ENCODE data around the gene DDX31.

The DDX31 gene

DNA sequence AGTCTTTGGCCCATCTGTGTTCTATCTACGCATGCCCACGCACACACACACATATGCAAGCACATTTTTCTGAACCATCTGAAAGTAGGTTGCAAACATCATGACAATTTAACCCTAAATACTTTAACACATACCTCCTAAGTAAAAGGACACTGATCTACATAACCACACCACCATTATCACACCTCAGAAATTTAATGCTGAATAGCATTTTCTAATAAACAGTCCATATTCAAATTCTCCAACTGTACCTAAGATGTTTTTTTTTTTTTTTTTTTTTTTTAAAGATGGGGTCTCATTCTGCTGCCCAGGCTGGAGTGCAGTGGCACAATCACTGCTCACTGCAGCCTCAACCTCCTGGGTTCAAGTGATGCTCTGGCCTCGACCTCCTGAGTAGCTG lies 35.5 kb downstream of the DDX31 start:
- H3K9ac ChIP-seq (ENCODE audit: low read depth, low read length): no peak overlapping the region
- H3K4me1 ChIP-seq (ENCODE audit: insufficient read depth, low read length): no peaks in the 10 kb centered on the region
- no peaks in the 10 kb centered on the region for H3K9me3 ChIP-seq (ENCODE audit: insufficient read depth, low read depth, low read length)
- H3K27ac ChIP-seq (ENCODE audit: low read depth, low read length): no peak overlapping the region
- no peaks in the 10 kb centered on the region for H3K27me3 ChIP-seq (ENCODE audit: insufficient read depth, low read length)
- no peak overlapping the region for H3K4me3 ChIP-seq (ENCODE audit: low read length)
- peaks cover 57% of the 10 kb centered on the region for H3K36me3 ChIP-seq (ENCODE audit: insufficient read depth, low read length)
- 93% methylated on average over 3 of the region's 3 CpGs for WGBS

DNA sequence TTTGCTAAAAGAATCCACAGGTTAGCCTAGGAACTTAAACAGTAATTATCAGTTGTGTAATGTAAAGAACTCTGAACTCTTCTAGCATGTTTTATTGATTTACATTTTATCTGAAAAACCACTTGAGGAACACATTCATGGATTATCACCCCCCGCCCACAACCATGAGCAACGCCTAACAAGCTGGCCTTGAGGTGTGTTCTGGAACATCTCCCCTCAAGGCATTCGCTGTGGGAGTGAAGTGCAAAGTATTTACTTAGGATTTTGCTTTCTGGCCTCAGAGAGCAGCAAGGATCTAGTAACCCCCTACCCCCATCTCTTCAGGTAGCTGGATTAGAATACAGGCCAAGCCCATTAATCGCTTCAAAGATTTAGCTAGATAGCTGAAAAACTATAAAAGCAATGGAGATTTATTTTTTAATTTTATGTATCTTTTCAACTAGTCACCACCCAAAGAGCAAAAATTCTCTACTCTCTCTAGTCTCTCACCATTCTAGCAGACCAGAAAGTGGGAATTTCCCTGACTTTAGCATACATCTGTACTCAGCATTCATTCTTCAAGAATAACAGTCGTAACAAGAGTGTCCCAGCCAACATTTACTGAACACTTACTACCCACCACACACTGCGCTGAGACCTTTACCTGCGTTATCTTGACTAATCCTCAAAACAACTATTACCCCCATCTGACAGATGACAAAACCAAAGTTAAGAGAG lies 37.2 kb downstream of the DDX31 start:
- WGBS: 91% methylated on average over 6 of the region's 7 CpGs
- Histone ChIP-seq H3K9ac (ENCODE audit: low read depth, low read length) (no peak overlapping the region), H3K27ac (ENCODE audit: low read depth, low read length) (no peak overlapping the region), H3K4me1 (ENCODE audit: insufficient read depth, low read length) (no peaks in the 10 kb centered on the region), H3K36me3 (ENCODE audit: insufficient read depth, low read length) (peaks cover 58% of the 10 kb centered on the region), H3K27me3 (ENCODE audit: insufficient read depth, low read length) (no peaks in the 10 kb centered on the region), H3K4me3 (ENCODE audit: low read length) (no peak overlapping the region), H3K9me3 (ENCODE audit: insufficient read depth, low read depth, low read length) (no peaks in the 10 kb centered on the region)

DNA sequence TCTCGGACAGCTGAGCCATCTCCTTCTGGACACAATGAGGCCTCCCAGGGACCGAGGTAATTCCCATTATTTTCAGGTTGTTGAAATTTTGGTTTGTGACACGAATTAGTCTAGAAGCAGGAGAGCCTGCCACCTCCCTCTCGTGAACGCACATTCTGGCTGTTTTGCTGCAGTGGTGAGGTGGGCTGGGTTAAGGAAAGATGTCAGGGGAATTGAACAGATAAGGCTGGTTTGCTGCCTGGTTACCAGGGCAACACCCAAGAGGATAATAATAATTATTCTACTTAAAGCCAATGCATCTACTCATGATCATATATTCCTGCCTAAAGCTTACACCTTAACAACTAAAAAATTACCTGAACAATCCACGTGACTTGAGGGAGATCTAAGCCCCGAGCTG lies 38.1 kb downstream of the DDX31 start:
- no peak overlapping the region for H3K27ac ChIP-seq (ENCODE audit: low read depth, low read length)

DNA sequence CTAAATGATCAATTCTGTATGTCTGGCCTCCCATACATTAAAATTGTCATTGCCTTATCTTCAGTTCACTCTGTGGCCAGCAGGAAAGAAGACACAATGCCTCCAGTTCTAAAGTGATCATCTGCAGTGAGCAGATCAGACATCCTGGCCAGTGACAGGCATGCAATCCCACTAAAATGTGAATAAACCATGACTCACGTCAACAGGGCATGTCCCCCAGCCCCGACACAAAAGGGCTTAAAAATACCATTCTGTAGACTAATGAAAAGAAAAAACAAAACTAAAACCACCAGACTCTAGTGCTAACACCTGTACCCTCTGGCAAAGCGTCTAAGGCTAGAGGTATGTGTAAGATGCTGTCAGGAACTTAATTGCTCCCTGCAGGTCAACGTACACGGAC lies 38.5 kb downstream of the DDX31 start:
- WGBS: 95% methylated on average over 5 of the region's 5 CpGs
- H3K27me3 ChIP-seq (ENCODE audit: insufficient read depth, low read length): no peaks in the 10 kb centered on the region
- no peak overlapping the region for H3K9ac ChIP-seq (ENCODE audit: low read depth, low read length)
- H3K9me3 ChIP-seq (ENCODE audit: insufficient read depth, low read depth, low read length): no peaks in the 10 kb centered on the region
- H3K4me3 ChIP-seq (ENCODE audit: low read length): no peak overlapping the region
- peaks cover 57% of the 10 kb centered on the region for H3K36me3 ChIP-seq (ENCODE audit: insufficient read depth, low read length)
- H3K4me1 ChIP-seq (ENCODE audit: insufficient read depth, low read length): no peaks in the 10 kb centered on the region
- H3K27ac ChIP-seq (ENCODE audit: low read depth, low read length): no peak overlapping the region

More for the DNA sequence above, 38.1 kb downstream of the DDX31 start:
- 94% methylated on average over 7 of the region's 7 CpGs for WGBS
- Histone ChIP-seq H3K4me3 (ENCODE audit: low read length) (no peak overlapping the region), H3K27me3 (ENCODE audit: insufficient read depth, low read length) (no peaks in the 10 kb centered on the region), H3K9me3 (ENCODE audit: insufficient read depth, low read depth, low read length) (no peaks in the 10 kb centered on the region), H3K36me3 (ENCODE audit: insufficient read depth, low read length) (peaks cover 57% of the 10 kb centered on the region), H3K9ac (ENCODE audit: low read depth, low read length) (no peak overlapping the region), H3K4me1 (ENCODE audit: insufficient read depth, low read length) (no peaks in the 10 kb centered on the region)

DNA sequence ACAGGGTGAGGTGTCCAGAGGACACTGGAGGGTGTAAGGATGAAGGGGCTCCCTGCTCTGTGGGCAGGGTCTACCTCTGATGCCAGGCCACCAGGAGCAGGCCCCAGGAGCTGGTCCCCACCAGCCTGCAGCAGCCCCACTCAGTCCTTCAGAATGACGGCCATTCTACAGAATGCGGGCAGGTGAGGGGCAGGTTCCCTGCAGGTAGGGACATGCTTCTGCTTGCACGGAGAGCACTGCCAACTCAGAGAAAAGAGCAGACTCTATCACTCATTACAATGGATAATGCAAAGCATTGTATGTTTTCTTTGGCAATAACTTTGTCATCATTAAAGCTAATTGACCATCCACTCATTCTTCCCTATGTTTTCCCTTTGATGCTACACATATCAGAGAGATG lies 39.0 kb downstream of the DDX31 start:
- WGBS: 93% methylated on average over 3 of the region's 3 CpGs

DNA sequence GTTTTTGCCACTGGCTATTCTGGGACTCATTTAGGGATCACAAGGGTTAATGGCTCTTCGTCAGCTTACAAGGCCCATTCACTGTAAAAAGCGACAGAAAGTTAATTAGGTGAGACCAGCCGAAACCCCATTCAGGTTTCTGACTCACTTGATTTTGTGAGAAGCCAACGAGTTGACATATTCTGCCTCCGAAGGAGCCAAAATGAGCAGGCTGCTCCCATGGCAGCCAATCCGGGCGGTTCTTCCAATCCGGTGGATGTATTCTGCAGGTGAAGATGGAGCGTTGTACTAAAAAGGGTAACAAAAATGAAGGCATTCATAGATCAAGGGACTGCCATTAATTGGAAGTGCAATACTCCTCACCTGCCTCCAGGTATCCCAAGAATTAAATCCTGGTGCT lies 39.7 kb downstream of the DDX31 start:
- Histone ChIP-seq H3K27me3 (ENCODE audit: insufficient read depth, low read length) (no peaks in the 10 kb centered on the region), H3K4me3 (ENCODE audit: low read length) (no peak overlapping the region), H3K27ac (ENCODE audit: low read depth, low read length) (no peak overlapping the region), H3K9me3 (ENCODE audit: insufficient read depth, low read depth, low read length) (no peaks in the 10 kb centered on the region), H3K36me3 (ENCODE audit: insufficient read depth, low read length) (peaks cover 59% of the 10 kb centered on the region), H3K4me1 (ENCODE audit: insufficient read depth, low read length) (no peaks in the 10 kb centered on the region), H3K9ac (ENCODE audit: low read depth, low read length) (no peak overlapping the region)
- WGBS: 90% methylated on average over 9 of the region's 9 CpGs

More for the DNA sequence above, 39.0 kb downstream of the DDX31 start:
- H3K9ac ChIP-seq (ENCODE audit: low read depth, low read length): no peak overlapping the region
- no peak overlapping the region for H3K4me3 ChIP-seq (ENCODE audit: low read length)
- no peaks in the 10 kb centered on the region for H3K9me3 ChIP-seq (ENCODE audit: insufficient read depth, low read depth, low read length)
- H3K4me1 ChIP-seq (ENCODE audit: insufficient read depth, low read length): no peaks in the 10 kb centered on the region
- no peaks in the 10 kb centered on the region for H3K27me3 ChIP-seq (ENCODE audit: insufficient read depth, low read length)
- H3K36me3 ChIP-seq (ENCODE audit: insufficient read depth, low read length): peaks cover 53% of the 10 kb centered on the region
- no peak overlapping the region for H3K27ac ChIP-seq (ENCODE audit: low read depth, low read length)

DNA sequence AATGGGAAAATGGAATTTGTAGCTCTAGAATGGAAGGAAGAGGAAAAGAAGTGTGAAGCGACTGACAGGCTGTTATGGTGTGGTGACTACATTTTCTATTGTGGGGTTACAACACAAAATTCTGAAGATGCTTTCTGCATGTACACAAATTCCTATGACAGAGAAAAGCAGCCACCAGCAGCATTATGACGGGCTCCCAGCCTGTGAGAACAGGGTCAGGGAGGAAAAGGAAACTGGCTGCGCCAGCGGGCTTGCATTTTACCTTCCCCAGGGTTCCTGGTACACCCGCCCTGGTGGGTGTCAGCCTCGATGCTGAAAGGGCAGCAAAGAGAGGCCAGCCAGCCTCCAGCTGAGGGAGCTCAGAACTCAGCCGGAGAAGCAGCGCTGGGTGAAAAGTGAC lies 41.0 kb downstream of the DDX31 start:
- Histone ChIP-seq H3K36me3 (ENCODE audit: insufficient read depth, low read length) (peaks cover 67% of the 10 kb centered on the region), H3K9ac (ENCODE audit: low read depth, low read length) (no peak overlapping the region)

DNA sequence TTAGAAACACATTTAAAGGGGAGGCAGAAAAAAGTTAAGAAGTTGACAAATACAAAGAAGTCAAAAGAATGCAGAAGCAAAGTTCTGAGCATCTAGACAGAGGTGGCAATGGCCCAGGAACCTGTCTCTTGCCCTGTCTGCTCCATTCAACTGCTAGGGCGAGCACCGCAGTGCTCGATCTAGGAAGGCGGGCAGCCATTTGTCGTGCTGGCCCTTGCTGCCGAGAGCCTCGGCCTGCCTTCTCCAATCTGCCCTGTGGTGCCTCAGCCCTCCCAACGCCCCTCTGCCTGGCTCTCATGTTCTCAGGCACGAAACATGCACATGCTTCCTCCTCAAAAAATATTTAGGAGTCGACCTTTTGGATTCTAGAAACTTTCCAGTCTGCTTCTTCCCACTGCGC lies 42.2 kb downstream of the DDX31 start:
- peaks cover 74% of the 10 kb centered on the region for H3K36me3 ChIP-seq (ENCODE audit: insufficient read depth, low read length)
- H3K4me3 ChIP-seq (ENCODE audit: low read length): no peak overlapping the region
- no peaks in the 10 kb centered on the region for H3K4me1 ChIP-seq (ENCODE audit: insufficient read depth, low read length)
- no peaks in the 10 kb centered on the region for H3K9me3 ChIP-seq (ENCODE audit: insufficient read depth, low read depth, low read length)
- H3K27ac ChIP-seq (ENCODE audit: low read depth, low read length): no peak overlapping the region
- H3K27me3 ChIP-seq (ENCODE audit: insufficient read depth, low read length): no peaks in the 10 kb centered on the region
- no peak overlapping the region for H3K9ac ChIP-seq (ENCODE audit: low read depth, low read length)
- WGBS: 94% methylated on average over 11 of the region's 11 CpGs

More for the DNA sequence above, 41.0 kb downstream of the DDX31 start:
- no peaks in the 10 kb centered on the region for H3K4me1 ChIP-seq (ENCODE audit: insufficient read depth, low read length)
- H3K4me3 ChIP-seq (ENCODE audit: low read length): no peak overlapping the region
- H3K27me3 ChIP-seq (ENCODE audit: insufficient read depth, low read length): no peaks in the 10 kb centered on the region
- 94% methylated on average over 8 of the region's 8 CpGs for WGBS
- no peak overlapping the region for H3K27ac ChIP-seq (ENCODE audit: low read depth, low read length)
- no peaks in the 10 kb centered on the region for H3K9me3 ChIP-seq (ENCODE audit: insufficient read depth, low read depth, low read length)

DNA sequence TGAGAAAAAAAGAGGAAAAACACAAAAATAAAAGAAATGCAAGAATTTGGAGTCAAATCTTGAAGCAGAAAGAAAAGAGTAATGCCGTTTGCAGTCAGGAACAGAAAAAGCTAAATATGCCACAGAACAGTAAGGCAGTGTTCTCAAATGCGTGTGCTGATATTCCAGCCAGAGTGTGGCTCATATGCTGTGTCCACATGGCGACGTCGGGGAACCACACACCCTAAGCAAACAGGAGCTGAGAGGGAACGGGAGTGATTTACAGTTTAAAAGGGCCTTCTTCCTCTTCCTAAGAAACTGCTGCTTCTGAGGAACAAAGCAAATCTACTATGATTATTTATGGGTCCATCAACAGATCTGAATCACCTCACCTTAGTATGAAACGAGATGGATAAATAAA lies 42.7 kb downstream of the DDX31 start:
- Histone ChIP-seq H3K9me3 (ENCODE audit: insufficient read depth, low read depth, low read length) (no peaks in the 10 kb centered on the region), H3K9ac (ENCODE audit: low read depth, low read length) (no peak overlapping the region), H3K36me3 (ENCODE audit: insufficient read depth, low read length) (peaks cover 78% of the 10 kb centered on the region), H3K27ac (ENCODE audit: low read depth, low read length) (no peak overlapping the region), H3K27me3 (ENCODE audit: insufficient read depth, low read length) (no peaks in the 10 kb centered on the region), H3K4me3 (ENCODE audit: low read length) (no peak overlapping the region), H3K4me1 (ENCODE audit: insufficient read depth, low read length) (no peaks in the 10 kb centered on the region)
- WGBS: 92% methylated on average over 6 of the region's 7 CpGs

DNA sequence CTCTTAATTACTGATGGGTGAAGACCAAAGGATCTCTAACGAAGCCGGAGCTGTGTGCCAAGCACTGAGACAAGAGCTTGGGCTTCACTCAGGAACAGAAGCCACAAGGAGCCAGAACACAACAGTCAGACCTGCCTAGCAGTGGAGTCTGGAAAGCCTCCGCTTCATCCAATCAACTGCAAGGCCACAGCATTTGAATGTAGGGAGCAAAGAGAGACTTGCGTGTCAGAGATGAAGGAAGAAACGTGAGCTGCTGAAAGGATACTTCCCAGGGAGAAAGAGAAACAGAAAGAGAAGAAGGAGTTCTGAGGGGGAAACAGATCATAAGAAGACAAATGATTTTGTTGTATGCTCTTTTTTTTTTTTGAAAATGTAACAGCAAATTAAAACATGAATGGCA lies 43.5 kb downstream of the DDX31 start:
- H3K4me3 ChIP-seq (ENCODE audit: low read length): no peak overlapping the region
- no peak overlapping the region for H3K9ac ChIP-seq (ENCODE audit: low read depth, low read length)
- peaks cover 76% of the 10 kb centered on the region for H3K36me3 ChIP-seq (ENCODE audit: insufficient read depth, low read length)
- H3K27me3 ChIP-seq (ENCODE audit: insufficient read depth, low read length): no peaks in the 10 kb centered on the region
- no peaks in the 10 kb centered on the region for H3K9me3 ChIP-seq (ENCODE audit: insufficient read depth, low read depth, low read length)
- no peak overlapping the region for H3K27ac ChIP-seq (ENCODE audit: low read depth, low read length)
- no peaks in the 10 kb centered on the region for H3K4me1 ChIP-seq (ENCODE audit: insufficient read depth, low read length)
- 94% methylated on average over 5 of the region's 5 CpGs for WGBS

DNA sequence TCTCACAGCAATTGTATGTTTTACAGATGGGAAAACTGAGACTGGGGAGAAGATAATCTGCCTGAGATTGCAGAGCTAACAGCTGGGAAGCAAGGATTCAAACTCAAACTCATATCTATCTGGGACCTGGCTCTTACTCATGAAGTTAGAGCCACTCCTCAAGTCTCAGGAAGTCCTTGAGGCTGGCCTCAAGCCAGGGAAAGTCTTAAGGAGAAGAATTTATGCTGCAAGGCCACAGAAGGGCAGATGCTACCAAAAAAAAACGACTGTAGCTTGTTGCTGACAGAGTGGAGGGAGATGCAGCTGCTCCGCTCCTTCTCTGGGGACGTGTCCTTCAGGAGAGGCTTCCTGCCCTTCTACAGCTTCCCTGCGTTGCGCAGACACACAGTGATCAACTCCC lies 47.6 kb downstream of the DDX31 start:
- Histone ChIP-seq H3K9me3 (ENCODE audit: insufficient read depth, low read depth, low read length) (no peaks in the 10 kb centered on the region), H3K27me3 (ENCODE audit: insufficient read depth, low read length) (no peaks in the 10 kb centered on the region), H3K9ac (ENCODE audit: low read depth, low read length) (no peak overlapping the region), H3K36me3 (ENCODE audit: insufficient read depth, low read length) (peaks cover 76% of the 10 kb centered on the region), H3K4me1 (ENCODE audit: insufficient read depth, low read length) (no peaks in the 10 kb centered on the region), H3K4me3 (ENCODE audit: low read length) (no peak overlapping the region), H3K27ac (ENCODE audit: low read depth, low read length) (no peak overlapping the region)
- 91% methylated on average over 5 of the region's 5 CpGs for WGBS

DNA sequence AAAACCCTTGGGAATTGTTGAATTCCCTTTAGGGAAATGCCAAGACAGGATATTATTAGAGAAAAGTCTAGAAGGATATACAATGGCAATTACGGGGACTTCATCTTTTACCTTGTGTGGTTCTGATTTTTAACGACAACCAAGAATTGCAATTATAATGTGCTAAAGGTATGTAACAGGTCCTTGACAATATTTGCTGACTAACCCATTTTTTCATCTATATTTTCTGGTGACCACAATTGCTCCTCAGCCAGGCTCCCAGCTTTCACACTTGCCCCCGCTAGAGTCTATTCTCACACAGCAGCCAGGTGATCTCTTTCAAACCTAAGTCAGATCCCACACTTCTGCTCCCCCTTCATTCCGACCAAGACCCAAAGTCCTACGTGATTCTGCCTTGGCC lies 53.1 kb downstream of the DDX31 start:
- H3K27ac ChIP-seq (ENCODE audit: low read depth, low read length): no peak overlapping the region
- no peak overlapping the region for H3K4me3 ChIP-seq (ENCODE audit: low read length)
- WGBS: 91% methylated on average over 5 of the region's 5 CpGs
- peaks cover 86% of the 10 kb centered on the region for H3K36me3 ChIP-seq (ENCODE audit: insufficient read depth, low read length)
- no peaks in the 10 kb centered on the region for H3K9me3 ChIP-seq (ENCODE audit: insufficient read depth, low read depth, low read length)
- no peaks in the 10 kb centered on the region for H3K27me3 ChIP-seq (ENCODE audit: insufficient read depth, low read length)
- peaks cover 7% of the 10 kb centered on the region; the same call in 1 of the 2 replicates for H3K4me1 ChIP-seq (ENCODE audit: insufficient read depth, low read length)
- no peak overlapping the region for H3K9ac ChIP-seq (ENCODE audit: low read depth, low read length)
